Stimulated activated CD4-positive, alpha-beta T cell treated with anti-CD3 and anti-CD28 coated beads, Interleukin-4, amount 100 ng/mL, for 48 hours (primary cell): ENCODE measurements around the gene ERO1A.
"Not testable (repeated sequence)": the region's sequence is repeated elsewhere in the genome, so short reads cannot be mapped to it uniquely, and the experiment has no call there.

Experiments
- DNase-seq, 2 donors: peaks; one replicate each; pipeline ENCODE4 v3.0.0-alpha.2; 2020; ENCODE audit warnings: low read depth in 2 of 2

Gene ERO1A

DNA sequence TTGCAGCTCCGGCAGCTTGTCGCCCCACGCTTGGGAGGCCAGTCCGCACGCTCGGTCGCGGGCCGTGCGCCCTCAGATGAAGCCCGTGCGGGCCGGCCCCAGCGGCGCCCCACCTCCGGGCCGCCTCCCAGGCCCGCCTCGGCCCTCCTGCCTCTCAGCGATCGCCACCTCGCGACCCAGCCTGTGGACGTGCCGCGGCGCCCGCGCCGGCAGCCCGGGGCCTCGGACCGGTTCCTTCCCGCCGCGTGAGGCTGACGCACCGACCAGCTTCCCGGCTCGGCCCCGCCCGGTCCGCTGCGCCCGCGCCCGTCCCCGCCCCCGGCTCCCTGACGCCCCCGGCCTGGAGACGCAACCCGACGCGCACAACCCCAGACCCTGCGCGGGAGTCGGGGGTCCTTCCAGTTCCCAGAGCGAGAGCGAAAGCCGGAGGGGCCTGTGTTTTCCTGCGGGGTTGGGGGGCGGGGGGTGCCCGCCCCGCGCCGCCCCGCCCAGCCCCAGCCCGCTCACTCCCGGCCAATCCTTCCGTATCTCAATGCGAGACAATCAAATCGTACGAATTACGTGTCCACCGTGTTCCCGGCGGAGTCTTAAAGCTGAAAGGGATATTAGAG lies at the start of gene ERO1A:
ERO1A (minus strand) TSS at position 78 of the 611 bp plus-strand sequence; CDS start at position 1, 77 bp downstream.
- DNase-seq: peak; percentile 43 to 66

DNA sequence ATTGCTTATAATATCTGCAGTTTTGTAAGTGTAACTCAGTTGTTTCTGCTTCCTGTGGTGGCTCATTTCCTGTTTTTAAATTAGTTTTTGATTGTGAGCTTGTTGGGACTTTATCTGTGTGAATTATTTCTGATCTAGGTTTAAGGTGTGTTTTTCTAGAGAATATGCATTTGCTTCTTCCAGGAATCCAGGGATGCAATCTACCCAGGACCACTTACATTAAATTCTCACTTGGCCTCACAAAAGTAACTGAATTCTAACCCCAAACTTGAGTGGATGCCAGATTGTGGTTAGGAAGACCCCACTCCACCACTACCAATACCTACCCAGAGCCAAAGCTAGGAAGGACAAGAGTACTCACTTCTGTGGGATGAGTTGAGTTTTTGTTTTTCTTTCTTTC lies 46.5 kb upstream of the ERO1A start:
- no peak for DNase-seq

GRCh38 chr14:52740751-52741150 lies 45.4 kb upstream of the ERO1A start:
- no peak for DNase-seq

GRCh38 chr14:52738409-52738808 lies 43.1 kb upstream of the ERO1A start:
- no peak for DNase-seq

DNA sequence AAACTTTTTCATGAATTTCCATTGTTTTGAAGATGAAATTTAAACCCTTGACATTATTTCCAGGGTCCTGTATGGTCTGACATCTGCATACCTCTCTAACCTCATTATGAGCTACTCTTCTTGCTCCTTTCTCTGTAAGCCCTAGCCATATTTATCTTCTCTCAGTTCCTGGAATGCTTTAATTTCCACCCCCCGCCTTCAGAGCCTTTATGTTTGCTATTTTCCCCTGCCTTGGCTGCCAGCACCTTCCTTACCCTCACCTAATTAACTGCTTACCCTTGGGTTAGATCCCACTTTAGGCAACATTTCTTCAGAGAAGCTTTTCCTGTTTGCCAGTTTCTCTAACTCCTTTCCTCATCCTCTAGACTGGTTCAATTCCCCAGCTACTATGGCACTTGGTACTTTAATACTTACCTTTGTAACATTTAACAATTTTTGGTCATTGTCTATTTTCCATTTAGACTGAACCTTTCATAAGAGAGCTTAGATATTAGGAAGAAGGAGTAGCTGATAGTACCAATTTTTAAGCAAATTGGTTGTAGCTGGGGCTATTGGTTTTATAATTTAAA lies 40.6 kb upstream of the ERO1A start:
- no peak for DNase-seq

DNA sequence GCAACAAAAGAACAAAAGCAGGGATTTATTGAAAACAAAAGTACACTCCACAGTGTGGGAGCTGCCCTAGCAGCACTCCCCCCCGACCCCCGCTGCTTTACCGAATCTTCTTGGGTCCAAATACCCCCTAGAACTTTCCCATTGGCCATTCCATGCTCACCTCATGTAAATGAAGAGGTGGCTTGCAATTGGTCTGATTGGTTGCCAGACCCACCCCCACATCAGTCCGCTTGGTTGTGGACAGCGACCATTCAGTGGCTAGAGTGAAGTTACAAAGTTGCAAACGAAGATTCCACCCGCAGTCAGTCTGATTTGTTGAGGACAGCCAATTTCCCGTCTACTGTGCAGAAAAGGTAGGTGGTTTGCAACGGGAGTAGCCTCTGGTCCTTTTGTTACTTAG lies 38.5 kb upstream of the ERO1A start:
- no peak for DNase-seq

GRCh38 chr14:52730709-52731111 lies 35.4 kb upstream of the ERO1A start:
- no peak for DNase-seq

- peak; percentile 99 to 100 for DNase-seq
Measured at GRCh38 chr14:52729925-52730708, 34.8 kb upstream of the ERO1A start, which contains the start of gene STYX. STYX (plus strand) TSS chr14:52730166; CDS start chr14:52730475, 309 bp downstream.

DNA sequence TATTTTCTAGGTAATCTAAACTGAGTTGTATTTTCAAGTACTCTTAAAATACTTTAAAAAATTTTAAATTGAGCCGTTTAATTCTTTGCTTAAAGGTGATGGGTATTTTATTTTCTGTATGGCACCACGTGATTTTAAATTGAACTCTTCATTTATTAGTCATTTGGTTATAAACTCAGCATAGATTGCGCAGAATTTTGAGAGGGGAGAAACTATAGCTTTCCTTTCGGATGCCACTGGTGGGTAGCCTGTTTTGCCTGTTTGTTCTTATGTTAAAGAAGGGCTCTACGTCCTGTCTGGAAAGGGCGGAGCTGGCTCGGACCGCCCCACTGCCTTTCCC lies 34.2 kb upstream of the ERO1A start:
- DNase-seq: no peak

DNA sequence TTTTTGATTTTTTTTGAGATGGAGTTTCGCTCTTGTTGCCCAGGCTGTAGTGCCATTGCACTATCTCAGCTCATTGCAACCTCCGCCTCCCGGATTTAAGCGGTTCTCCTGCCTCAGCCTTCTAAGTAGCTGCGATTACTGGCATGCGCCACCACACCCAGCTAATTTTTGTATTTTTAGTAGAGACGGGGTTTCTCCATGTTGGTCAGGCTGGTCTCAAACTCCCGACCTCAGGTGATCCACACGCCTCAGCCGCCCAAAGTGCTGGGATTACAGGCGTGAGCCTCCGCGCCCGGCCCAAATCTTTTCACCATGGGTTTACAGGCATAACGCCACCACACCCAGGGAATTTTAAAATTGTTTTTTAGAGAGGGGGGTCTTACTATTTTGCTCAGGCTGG lies 33.7 kb upstream of the ERO1A start:
- DNase-seq: not testable (repeated sequence)

DNA sequence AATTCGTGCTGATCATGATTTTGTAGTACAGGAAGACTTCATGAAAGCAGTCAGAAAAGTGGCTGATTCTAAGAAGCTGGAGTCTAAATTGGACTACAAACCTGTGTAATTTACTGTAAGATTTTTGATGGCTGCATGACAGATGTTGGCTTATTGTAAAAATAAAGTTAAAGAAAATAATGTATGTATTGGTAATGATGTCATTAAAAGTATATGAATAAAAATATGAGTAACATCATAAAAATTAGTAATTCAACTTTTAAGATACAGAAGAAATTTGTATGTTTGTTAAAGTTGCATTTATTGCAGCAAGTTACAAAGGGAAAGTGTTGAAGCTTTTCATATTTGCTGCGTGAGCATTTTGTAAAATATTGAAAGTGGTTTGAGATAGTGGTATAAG lies 32.2 kb upstream of the ERO1A start:
- not testable (repeated sequence) for DNase-seq

GRCh38 chr14:52724360-52724644 lies 28.9 kb upstream of the ERO1A start:
- no peak for DNase-seq

DNA sequence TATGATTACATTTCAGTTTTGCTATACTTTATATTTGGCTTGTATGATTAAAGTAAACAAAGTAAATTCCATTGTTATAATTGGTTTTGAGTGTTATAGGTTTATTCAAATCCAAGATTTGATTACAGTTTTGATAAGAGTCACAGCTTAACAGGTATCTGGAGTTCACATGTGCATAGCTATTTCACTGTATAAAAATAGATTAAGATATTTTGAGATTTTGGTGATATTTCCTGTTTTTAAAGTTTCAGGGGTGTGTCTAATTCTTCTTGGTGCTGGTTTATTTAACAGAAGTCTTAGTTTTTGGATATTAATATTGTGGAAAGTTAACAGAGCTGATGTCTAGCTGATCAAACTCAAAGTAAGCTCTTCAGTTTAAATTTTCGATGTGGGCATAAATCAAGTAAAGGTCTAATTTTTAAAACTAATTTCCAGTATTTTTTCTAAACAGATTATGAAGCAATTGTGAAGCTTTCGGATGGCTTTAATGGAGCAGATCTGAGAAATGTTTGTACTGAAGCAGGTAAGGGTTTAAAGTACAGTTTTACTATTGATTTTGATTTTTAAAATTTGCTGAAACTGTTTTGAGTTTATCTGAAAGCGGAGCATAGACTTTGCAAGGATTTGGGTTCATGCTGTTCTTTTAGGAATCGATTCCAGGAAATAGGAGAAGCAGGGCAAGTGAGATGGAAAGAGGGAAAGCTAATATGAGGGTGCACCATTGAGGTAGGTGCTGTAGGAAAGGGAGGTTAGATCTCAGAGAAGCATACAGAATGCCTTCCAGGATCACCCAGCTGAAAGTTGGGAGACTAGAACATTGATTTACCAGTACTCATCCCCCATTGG lies 28.4 kb upstream of the ERO1A start:
- no peak for DNase-seq

DNA sequence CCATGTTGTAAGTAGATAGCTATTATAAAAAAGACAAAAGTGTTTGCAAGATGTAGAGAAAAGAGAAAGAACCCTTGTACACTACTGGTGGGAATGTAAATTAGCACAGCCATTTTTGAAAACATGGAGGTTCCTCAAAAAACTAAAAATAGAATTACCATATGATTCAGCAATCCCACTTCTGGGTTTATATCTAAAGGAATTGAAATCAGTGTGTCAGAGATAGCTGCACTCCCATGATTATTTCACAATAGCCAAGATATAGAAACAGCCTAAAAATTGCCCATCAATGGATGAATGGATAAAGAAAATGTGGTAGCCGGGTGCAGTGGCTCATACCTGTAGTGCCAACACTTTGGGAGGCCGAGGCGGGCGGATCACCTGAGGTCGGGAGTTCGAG lies 20.8 kb upstream of the ERO1A start:
- no peak for DNase-seq

- DNase-seq: no peak
Measured at GRCh38 chr14:52711666-52712065, 16.3 kb upstream of the ERO1A start.

GRCh38 chr14:52706724-52707706 lies 11.7 kb upstream of the ERO1A start, which contains the start of gene PSMC6:
PSMC6 (plus strand) TSS chr14:52707200; CDS start chr14:52707220, 20 bp downstream.
- peak; percentile 95 to 97 for DNase-seq

- peak in 1 of 2 donors; percentile 27 for DNase-seq
Measured at GRCh38 chr14:52706286-52706685, 10.9 kb upstream of the ERO1A start.

DNA sequence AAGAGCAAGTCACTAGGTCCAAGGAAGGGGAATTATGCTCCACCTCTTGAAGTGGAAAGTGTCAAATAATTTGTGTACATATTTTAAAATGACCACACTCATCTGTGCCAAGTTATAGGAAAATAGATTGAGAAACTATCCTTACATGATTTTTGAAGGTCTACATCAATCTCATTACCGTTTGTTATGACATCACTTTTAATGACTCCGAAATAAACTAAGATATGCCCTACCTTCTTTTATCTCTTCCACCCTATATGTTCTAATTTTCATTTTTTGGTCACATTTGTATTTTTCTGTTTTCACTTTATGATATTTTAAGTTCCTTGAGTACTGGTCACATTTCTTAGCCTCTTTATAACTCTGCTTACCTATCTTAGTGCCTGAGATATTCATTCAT lies 8.3 kb upstream of the ERO1A start:
- no peak for DNase-seq

DNA sequence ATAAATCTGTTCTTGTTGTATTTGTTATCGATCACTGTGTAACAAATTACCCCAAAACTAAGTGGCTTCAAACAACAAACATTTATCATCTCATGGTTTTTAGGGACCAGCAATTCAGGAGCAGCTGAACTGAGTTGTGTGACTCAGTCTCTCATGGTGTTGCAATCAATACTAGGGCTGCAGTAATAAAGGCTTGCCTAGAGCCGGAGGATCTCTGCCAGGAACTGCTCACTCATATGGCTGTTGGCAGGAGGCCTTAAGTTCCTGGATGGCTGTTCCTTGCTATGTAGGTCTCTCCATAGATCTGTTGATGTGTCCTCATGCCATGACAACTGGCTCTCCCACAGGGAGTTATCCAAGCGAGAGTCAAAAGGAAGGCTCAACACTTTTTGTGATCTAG lies 7.9 kb upstream of the ERO1A start:
- no peak for DNase-seq

- DNase-seq: no peak
Measured at GRCh38 chr14:52701223-52701622, 5.9 kb upstream of the ERO1A start.

GRCh38 chr14:52700701-52701172 lies 5.4 kb upstream of the ERO1A start:
- DNase-seq: no peak
